Breast epithelium (tissue), 3 donors: ENCODE measurements around the gene PRR7.

Experiments used
- CTCF ChIP-seq, 3 donors: fragments of 450-650 bp; IDR thresholded peaks; one replicate each; pipeline ENCODE4 v1.5.1; 2016 to 2017; ENCODE audit warnings: antibody characterized with exemption in 3 of 3, mild to moderate bottlenecking in 3 of 3, moderate library complexity in 3 of 3
- POLR2A ChIP-seq: fragments of 450-650 bp; IDR thresholded peaks from one replicate; pipeline ENCODE4 v1.6.1; 2016; ENCODE audit warnings: antibody characterized with exemption, mild to moderate bottlenecking, moderate library complexity
- POLR2AphosphoS5 ChIP-seq, 3 donors: sonication (generic); formaldehyde crosslinking; IDR thresholded peaks; one replicate each; pipeline ENCODE4 v1.6.1; 2017; ENCODE audit warnings: antibody characterized with exemption in 3 of 3

- TF ChIP-seq POLR2A = no peak
- no peak for TF ChIP-seq CTCF (IDR thresholded peaks at IDR 0.05)
- TF ChIP-seq POLR2AphosphoS5 (IDR thresholded peaks at IDR 0.05) = no peak
These were observed 36.4 kb downstream of the PRR7 start for GRCh38 chr5:177483042-177483441.
